Islet of Langerhans (tissue), 1 donor: ENCODE results near the gene LHX1.

ENCODE experiments used
- FAIRE-seq: peaks from one replicate; lab custom pipeline; 2011; peaks lifted over from hg19 to GRCh38; lab: Jason Lieb, UNC

The LHX1 gene

DNA sequence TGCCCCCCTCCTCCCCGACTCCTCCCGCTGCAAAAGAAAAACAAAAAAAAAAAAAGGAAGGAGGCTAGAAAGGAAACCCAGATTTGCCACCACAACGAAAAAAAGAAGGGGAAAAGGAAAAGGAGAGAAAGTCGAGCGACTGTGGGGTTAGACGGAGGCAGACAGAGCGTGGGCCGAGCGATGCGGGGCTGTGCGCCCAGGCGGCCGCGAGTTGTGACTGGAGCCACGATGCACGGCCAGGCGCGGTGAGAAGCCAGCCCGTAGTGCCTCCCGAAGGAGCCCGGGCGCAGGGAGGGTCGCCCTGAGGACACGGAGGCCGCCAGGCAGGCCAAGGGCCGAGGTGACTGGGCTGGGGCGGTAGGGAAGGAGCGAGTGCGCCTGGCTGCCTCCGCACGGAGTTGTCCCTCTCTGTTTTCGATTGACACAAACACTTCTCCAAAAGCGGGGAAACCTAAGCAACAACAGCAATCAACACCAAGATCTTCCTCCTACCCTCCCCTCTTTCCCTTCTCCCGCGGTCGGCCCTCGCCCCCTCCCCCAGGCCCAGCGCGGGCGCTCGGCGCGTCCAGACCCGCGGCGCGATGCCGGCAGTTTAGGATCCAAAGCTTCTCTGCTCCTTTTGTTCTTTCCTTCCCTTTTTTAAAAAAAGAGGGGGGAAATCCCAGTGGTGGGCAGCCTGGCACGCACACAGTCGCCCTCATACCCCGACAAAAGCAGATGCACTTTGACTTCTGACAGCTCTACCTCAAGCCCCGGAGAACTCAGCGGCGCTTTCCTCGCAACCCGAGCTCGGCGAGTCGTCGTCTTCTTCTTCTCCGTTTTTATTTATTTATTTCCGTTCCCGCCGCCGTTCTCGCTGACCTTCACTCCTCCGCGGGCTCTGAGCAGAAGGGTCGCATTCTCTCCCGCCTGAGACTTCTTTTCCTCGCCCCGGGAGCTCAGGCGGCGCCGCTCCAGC is at the start of gene LHX1:
Gene LHX1, plus strand, starts transcription at position 475 of the 958 bp plus-strand sequence. CDS start 723 bp downstream, outside the sequence.
- no peak for FAIRE-seq

GRCh38 chr17:36888236-36888951 is 48.9 kb upstream of the LHX1 start:
- FAIRE-seq = no peak

DNA sequence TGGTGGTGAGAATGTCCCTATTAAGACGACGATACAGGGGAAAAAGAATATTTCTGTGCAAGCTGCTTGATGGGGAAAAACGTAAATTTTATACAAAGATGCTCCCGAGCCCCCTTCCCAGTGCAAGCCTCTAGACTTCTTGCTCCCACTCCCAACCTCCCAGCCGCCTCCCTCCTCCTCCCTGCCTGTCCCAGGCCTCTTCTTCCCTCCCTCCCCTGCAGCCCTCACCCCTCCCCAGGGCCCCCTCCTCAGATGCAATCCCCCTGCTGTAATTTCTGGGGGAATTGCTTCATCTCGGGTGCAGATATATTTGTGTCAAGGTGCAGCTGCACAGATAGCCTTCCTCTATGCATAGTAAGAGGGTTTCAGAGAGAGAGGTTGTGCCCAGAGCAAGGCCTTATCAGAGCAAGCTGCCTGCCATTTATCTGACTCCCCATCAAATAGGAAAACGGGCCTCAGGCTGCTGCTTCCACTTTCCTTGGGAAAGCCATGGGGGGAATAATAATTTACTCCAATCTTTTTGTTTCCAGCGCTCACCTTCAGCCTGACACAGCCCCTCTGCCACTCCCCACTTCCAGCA is 47.4 kb upstream of the LHX1 start:
- no peak for FAIRE-seq

- no peak for FAIRE-seq
Measured at GRCh38 chr17:36890398-36891168, 46.7 kb upstream of the LHX1 start.

- FAIRE-seq = no peak
Measured at GRCh38 chr17:36892112-36892838, 45.0 kb upstream of the LHX1 start.

GRCh38 chr17:36894177-36894576 is 43.1 kb upstream of the LHX1 start:
- no peak for FAIRE-seq

DNA sequence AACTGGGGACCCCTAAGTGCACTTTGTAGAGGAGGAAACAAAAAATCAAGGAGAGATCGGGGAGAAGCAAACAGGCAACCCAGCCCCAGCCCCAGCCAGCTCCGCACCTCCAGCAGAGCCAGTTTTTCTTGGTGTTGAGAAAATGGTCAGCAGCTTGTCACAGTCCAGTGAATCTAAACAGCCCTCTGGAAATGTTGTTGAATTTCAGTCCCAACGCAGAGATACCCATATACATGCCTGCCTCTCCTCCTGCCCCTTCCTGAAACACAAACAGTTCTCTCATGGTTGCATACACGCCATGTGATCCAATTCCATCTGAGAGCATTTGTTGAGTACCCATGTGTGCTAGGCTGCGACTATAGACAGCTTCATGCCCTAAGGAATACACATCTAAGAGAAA is 42.4 kb upstream of the LHX1 start:
- FAIRE-seq = no peak

DNA sequence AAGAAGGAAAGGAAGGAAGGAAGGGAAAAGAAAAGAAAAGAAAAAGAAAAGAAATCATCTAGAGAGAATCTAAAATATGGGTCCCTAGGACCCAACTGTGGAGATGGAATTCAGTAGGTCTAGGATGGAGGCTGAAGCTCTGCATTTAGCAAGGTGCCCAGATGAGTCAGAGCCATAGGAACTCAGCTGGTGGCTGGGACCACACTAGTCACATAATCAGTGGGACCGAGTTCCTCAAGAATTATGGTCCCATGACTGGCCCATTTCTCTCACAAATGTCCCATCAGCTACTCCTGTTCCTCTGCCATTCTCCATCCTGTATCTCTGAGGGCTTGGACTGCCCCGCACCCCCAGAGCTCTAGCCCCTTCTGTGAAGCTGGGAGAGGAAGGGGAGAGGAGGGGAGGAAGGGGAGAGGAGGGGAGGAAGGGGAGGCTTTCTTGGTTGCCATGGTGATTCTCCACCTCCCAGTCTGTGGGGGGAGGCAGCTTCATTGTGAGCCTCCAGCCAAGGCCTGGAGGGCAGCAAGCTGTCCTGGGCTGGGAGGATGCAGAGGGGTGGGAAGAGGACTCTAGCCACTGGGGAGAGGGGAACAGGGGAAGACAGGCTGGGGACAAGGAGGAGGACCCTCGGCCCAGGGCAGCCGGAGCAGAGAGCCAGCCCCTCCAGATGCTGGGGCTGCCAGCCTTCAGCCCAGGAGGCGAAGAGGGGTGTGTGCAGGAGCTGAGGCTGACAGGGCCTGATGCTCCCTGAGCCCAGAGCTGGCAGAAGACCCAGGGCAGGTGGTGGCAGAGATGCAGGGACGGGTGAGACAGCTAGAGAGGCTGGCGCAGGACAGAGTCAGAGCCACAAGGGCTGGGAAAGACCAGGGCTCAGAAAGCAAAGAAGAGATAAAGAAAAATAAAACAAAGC is 37.8 kb upstream of the LHX1 start:
- no peak for FAIRE-seq

DNA sequence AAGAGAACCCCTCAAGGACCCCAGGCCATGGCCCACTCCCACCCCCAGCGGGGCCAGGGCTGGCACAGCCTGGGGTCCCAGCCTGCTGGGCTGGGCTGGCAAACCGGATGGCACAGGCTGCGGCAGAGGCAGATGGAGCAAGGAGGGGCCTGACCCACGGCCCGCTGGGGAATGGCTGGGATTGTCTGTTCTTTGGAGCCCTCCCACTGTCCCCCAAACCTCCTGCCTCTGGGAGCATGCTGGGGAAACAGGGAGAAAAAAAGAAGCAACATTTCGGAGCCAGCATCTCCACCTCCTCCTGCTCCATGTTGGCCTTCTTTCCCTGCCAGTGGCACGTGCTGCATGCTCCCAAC is 37.1 kb upstream of the LHX1 start:
- no peak for FAIRE-seq

GRCh38 chr17:36901506-36901905 is 35.8 kb upstream of the LHX1 start:
- no peak for FAIRE-seq

DNA sequence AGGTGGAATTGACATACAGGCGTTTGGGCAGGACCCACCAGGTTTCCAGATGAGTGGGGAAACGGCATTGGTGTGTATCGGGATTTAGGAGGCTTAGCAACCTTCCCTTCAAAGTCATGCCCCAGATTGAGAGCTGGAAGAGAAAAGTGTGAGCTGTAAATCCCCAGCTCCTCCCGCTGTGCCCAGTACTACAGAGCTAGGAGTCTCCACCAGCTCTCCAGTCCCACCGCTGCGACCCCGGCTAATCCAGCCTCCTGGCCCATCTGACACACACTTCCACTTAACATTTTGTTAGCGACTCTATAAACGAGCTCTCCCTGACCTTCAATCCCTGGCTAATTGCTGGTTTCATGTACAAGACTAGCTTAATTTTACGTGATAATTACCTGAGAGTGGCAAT is 29.9 kb upstream of the LHX1 start:
- FAIRE-seq = no peak

DNA sequence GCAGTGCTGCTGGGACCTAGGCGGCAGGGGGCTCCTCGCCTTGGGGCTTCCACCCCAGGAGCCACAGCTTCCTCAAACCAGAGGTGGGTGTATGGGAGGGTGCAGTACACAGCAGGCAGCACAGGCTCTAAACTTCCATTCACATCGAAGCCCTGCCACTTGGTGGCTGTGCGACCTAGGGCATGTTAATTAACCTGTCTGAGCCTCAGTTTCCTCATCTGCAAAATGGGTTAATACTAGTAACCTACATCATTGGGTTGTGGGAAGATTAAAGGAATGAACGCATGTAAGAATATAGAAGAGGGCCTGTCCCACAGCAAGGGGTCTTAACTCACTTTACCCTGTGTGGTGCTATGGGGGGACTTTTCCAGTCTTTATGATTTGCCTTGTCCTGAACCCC is 26.8 kb upstream of the LHX1 start:
- no peak for FAIRE-seq

GRCh38 chr17:36911001-36911400 is 26.3 kb upstream of the LHX1 start:
- no peak for FAIRE-seq

DNA sequence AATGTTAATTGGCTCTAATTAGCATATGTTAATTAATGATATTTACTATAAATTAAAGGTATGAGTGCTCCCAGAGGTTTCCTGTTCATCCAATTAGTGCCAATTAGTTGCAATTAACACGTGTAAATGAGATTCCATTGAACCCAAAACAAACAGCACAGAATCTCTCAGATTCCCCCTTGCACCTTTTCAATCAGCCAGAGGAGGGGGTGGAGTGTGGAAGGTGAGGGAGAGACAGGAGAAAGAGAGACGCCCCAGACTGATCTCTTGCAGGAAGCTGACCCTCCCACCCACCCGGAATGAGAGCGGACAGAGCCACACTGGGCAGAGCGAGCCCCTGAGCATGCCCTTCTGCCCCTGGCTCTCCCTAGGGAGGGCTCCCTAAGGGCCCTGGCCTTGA is 24.1 kb upstream of the LHX1 start:
- FAIRE-seq = no peak

GRCh38 chr17:36918211-36918691 is 19.0 kb upstream of the LHX1 start:
- FAIRE-seq = no peak

GRCh38 chr17:36919407-36919968 is 17.8 kb upstream of the LHX1 start:
- no peak for FAIRE-seq

GRCh38 chr17:36920032-36921005 is 17.0 kb upstream of the LHX1 start:
- FAIRE-seq = no peak

- no peak for FAIRE-seq
Measured at GRCh38 chr17:36921095-36921851, 16.0 kb upstream of the LHX1 start.
